PC-3 (cell line): ENCODE results near the gene IL16. TPM values are rescaled to one million over a fixed set of nuclear protein-coding genes. Genes with fewer than 3 reads are reported as not detected.

ENCODE experiments used
- ATAC-seq: fragments of 200-7000 bp; cut with Tn5 transposase; 2 replicates; pipeline ENCODE4 v1.9.1; 2020; ENCODE audit warnings: mild to moderate bottlenecking, moderate library complexity
- BruUV-seq: library from RNA; stranded (reverse); fragments of 400-500 nt; replicated peaks from 2 replicates; lab custom pipeline; 2021; lab: Mats Ljungman, UMichigan
- CTCF ChIA-PET: fragments of 300-600 bp; sonication (Branson Sonifier 250); formaldehyde crosslinking; loops from one replicate; lab custom pipeline; 2022; ENCODE audit warnings: antibody characterized with exemption; lab: Charles Lee
- POLR2A ChIA-PET: fragments of 300-600 bp; sonication (Branson Sonifier 250); formaldehyde crosslinking; loops from one replicate; lab custom pipeline; 2022; ENCODE audit warnings: antibody characterized with exemption; ENCODE audit not compliant: unreplicated experiment; lab: Charles Lee
- DNase-seq: peaks from one replicate; pipeline ENCODE4 v3.0.0-alpha.2; 2015
- H2AFZ ChIP-seq: fragments of 300-600 bp; sonication (generic); 2 replicates; pipeline ENCODE4 v1.6.0; 2016; ENCODE audit warnings: antibody characterized with exemption, low read length
- H3F3A ChIP-seq: fragments of 300-600 bp; sonication (generic); one replicate; pipeline ENCODE4 v1.6.0; 2017; ENCODE audit warnings: antibody characterized with exemption, low read length, control low read depth, mild to moderate bottlenecking; ENCODE audit not compliant: unreplicated experiment
- H3K27ac ChIP-seq: fragments of 300-600 bp; sonication (generic); 2 replicates; pipeline ENCODE4 v1.5.1; 2016; ENCODE audit warnings: mild to moderate bottlenecking, low read length
- H3K27me3 ChIP-seq: fragments of 300-600 bp; sonication (generic); 2 replicates; pipeline ENCODE4 v1.6.1; 2016; ENCODE audit warnings: low read length, mixed read lengths
- H3K36me3 ChIP-seq: fragments of 300-600 bp; sonication (generic); 2 replicates; pipeline ENCODE4 v1.6.1; 2016; ENCODE audit warnings: low read depth, mixed run types, low read length, mixed read lengths
- H3K4me1 ChIP-seq: fragments of 300-600 bp; sonication (generic); 2 replicates; pipeline ENCODE4 v1.5.1; 2016; ENCODE audit warnings: low read length; ENCODE audit not compliant: insufficient read depth
- H3K4me2 ChIP-seq: fragments of 300-600 bp; sonication (generic); 2 replicates; pipeline ENCODE4 v1.6.0; 2016; ENCODE audit warnings: low read length
- H3K4me3 ChIP-seq: fragments of 300-600 bp; sonication (generic); 2 replicates; pipeline ENCODE4 v1.5.1; 2016; ENCODE audit warnings: mild to moderate bottlenecking, low read length, mixed read lengths
- H3K79me2 ChIP-seq: fragments of 300-600 bp; sonication (generic); 2 replicates; pipeline ENCODE4 v1.6.1; 2017; ENCODE audit warnings: low read length, mixed read lengths
- H3K9ac ChIP-seq: fragments of 300-600 bp; sonication (generic); 2 replicates; pipeline ENCODE4 v1.6.0; 2016; ENCODE audit warnings: mild to moderate bottlenecking, low read length
- H3K9me2 ChIP-seq: fragments of 300-600 bp; sonication (generic); replicated peaks from 2 replicates; pipeline ENCODE4 v1.6.1; 2016; ENCODE audit warnings: mixed run types, low read length, mixed read lengths
- H3K9me3 ChIP-seq: fragments of 300-600 bp; sonication (generic); 2 replicates; pipeline ENCODE4 v1.6.1; 2016; ENCODE audit warnings: low read length, mixed read lengths
- H4K20me1 ChIP-seq: fragments of 300-600 bp; sonication (generic); 2 replicates; pipeline ENCODE4 v1.6.1; 2016; ENCODE audit warnings: low read length, mixed read lengths
- EZH2 ChIP-seq: fragments of 300-600 bp; sonication (generic); IDR thresholded peaks from one replicate; pipeline ENCODE4 v1.6.1; 2017; ENCODE audit warnings: antibody characterized with exemption, mild to moderate bottlenecking, low read length; ENCODE audit not compliant: unreplicated experiment
- EZH2phosphoT487 ChIP-seq: fragments of 300-600 bp; sonication (generic); IDR thresholded peaks from 2 replicates; pipeline ENCODE4 v1.6.1; 2018; ENCODE audit warnings: mild to moderate bottlenecking, antibody characterized with exemption, low read length, borderline replicate concordance
- intact Hi-C: fragments of 100-400 bp; cut with micrococcal nuclease; formaldehyde crosslinking; loops from 2 replicates; pipeline ENCODE4 v1.9.0; 2023
- total RNA-seq: library from RNA; depleted of rRNA; stranded (reverse); fragments of >200 nt; gene quantifications from 2 replicates; pipeline ENCODE4 v1.2.3, GENCODE V29; 2014
- TF ChIP-seq, protein P1 (sequence below): fragments of 300-600 bp; sonication (generic); conservative IDR thresholded peaks from 2 replicates; pipeline ENCODE4 v1.5.1; 2017; ENCODE audit warnings: antibody characterized with exemption, low read depth, mild to moderate bottlenecking, low read length

IL16 gene
- total RNA-seq, 1 experiment from 2014 or later: 0.04 TPM

DNA sequence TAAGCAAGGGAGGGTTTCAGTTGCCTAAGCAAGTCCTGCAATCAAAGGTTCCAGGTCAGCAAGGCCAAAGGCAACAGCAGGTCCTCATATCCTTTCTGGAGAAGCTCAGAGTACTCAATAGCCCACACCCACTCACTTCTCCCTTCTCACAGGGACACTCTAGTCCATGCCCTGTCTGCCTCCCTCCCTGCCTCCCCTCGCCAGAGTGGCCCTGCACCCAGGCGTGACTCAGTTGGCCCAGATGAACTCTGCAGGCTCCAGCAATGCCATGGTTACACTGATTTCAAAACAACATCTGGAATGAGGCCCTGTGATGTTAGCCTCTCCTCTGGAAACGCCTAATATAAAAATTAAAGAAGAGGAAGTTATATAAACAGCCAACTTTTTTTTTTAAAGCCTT, 32.9 kb downstream of the IL16 start:
- DNase-seq (no peak), ATAC-seq (no peak)
- no peak for TF ChIP-seq EZH2phosphoT487
- TF ChIP-seq, protein P1, sequence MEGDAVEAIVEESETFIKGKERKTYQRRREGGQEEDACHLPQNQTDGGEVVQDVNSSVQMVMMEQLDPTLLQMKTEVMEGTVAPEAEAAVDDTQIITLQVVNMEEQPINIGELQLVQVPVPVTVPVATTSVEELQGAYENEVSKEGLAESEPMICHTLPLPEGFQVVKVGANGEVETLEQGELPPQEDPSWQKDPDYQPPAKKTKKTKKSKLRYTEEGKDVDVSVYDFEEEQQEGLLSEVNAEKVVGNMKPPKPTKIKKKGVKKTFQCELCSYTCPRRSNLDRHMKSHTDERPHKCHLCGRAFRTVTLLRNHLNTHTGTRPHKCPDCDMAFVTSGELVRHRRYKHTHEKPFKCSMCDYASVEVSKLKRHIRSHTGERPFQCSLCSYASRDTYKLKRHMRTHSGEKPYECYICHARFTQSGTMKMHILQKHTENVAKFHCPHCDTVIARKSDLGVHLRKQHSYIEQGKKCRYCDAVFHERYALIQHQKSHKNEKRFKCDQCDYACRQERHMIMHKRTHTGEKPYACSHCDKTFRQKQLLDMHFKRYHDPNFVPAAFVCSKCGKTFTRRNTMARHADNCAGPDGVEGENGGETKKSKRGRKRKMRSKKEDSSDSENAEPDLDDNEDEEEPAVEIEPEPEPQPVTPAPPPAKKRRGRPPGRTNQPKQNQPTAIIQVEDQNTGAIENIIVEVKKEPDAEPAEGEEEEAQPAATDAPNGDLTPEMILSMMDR: no peak
- no peak for TF ChIP-seq EZH2
- Histone ChIP-seq H3K9me3 (no peaks in the 10 kb centered on the region), H3K9me2 (no peaks in the 10 kb centered on the region), H4K20me1 (no peaks in the 10 kb centered on the region), H3F3A (no peaks in the 10 kb centered on the region), H2AFZ (no peak overlapping the region), H3K4me3 (no peak overlapping the region), H3K4me1 (no peaks in the 10 kb centered on the region), H3K4me2 (no peak overlapping the region), H3K79me2 (no peaks in the 10 kb centered on the region), H3K27ac (no peak overlapping the region), H3K27me3 (peaks cover 34% of the 10 kb centered on the region), H3K9ac (no peak overlapping the region), H3K36me3 (no peaks in the 10 kb centered on the region)
- intact Hi-C loops: no loop called here
- POLR2A ChIA-PET: no interaction called here
- no TSS peak for BruUV-seq
- CTCF ChIA-PET: no interaction called here

DNA sequence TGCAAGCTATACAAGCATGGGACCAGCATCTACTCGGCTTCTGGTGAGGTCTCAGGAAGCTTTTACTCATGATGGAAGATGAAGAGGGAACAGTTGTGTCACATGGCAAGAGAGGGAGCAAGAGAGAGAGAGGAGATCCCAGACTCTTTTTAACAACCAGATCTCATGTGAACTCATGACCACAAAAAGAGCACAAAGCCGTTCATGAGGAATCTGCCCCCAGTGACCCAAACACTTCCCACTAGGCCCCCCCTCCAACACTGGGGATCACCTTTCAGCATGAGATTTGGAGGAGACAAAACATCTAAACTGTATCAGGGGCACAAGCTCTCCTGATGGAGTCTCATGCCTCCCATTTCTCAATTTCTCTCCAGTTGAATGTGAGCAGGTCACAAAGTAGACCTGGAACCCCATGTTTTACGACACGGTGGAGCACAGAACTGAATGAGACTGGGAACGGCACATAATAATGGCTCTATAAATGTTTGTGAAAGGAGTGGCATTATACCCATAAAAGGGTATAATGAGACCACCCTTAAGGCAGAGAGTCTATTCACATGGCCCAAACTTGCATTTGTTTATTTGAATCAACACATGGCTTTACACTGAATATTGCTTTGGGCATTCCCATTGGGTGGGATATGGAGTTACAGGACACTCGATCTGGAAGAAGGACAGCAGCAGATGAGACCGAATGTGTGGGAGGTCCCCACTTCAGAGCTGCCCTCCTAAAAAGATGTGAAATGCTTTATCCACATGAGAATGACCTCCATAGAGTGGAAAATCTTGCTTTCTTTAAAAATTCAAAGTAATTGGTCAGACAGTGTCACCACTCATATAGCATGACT, 38.8 kb downstream of the IL16 start:
- POLR2A ChIA-PET: no interaction called here
- H2AFZ ChIP-seq: no peak overlapping the region

More for the DNA sequence above, 38.8 kb downstream of the IL16 start:
- Histone ChIP-seq H3K4me2 (no peak overlapping the region), H3K36me3 (no peaks in the 10 kb centered on the region), H3K4me3 (no peak overlapping the region), H3F3A (no peaks in the 10 kb centered on the region), H3K79me2 (no peaks in the 10 kb centered on the region), H3K27me3 (peaks cover 6% of the 10 kb centered on the region; the same call in 1 of the 2 replicates), H3K9ac (no peak overlapping the region), H3K9me3 (no peaks in the 10 kb centered on the region), H3K9me2 (no peaks in the 10 kb centered on the region), H4K20me1 (no peaks in the 10 kb centered on the region), H3K4me1 (no peaks in the 10 kb centered on the region), H3K27ac (no peak overlapping the region)
- TF ChIP-seq EZH2 (no peak), EZH2phosphoT487 (no peak)
- TF ChIP-seq, protein P1: no peak
- intact Hi-C loops: no loop called here
- ATAC-seq (no peak), DNase-seq (no peak)
- no TSS peak for BruUV-seq
- CTCF ChIA-PET: interaction anchor here (0.7 kb wide), 1 partner anchor 31 kb away, joined by 3 read pairs; no protein-coding TSS in a partner anchor
